Neural progenitor cell (in vitro differentiated cells): ENCODE data around the gene GRIK2. TPM values are rescaled to one million over a fixed set of nuclear protein-coding genes. Genes with fewer than 3 reads are reported as not detected.

Experiments
- DNase-seq: peaks from one replicate; pipeline ENCODE4 v3.0.0-alpha.2; 2016; ENCODE audit warnings: low spot score
- H2AFZ ChIP-seq: fragments of 200-600 bp; sonication (generic); replicated peaks from 2 replicates; pipeline ENCODE4 v1.6.1; 2016; ENCODE audit warnings: antibody characterized with exemption
- H3F3A ChIP-seq: fragments of 200-600 bp; sonication (generic); 2 replicates; pipeline ENCODE4 v1.6.1; 2016; ENCODE audit warnings: antibody characterized with exemption, low read depth
- H3K27ac ChIP-seq: fragments of 200-600 bp; sonication (generic); 2 replicates; pipeline ENCODE4 v1.5.1; 2016; ENCODE audit warnings: mild to moderate bottlenecking
- H3K27me3 ChIP-seq: fragments of 200-600 bp; sonication (generic); 2 replicates; pipeline ENCODE4 v1.6.1; 2016; ENCODE audit warnings: mild to moderate bottlenecking, moderate library complexity
- H3K36me3 ChIP-seq: fragments of 200-600 bp; sonication (generic); 2 replicates; pipeline ENCODE4 v1.5.1; 2016
- H3K4me1 ChIP-seq: fragments of 200-600 bp; sonication (generic); 2 replicates; pipeline ENCODE4 v1.6.1; 2016; ENCODE audit warnings: mixed run types
- H3K4me2 ChIP-seq: fragments of 200-600 bp; sonication (generic); 2 replicates; pipeline ENCODE4 v1.6.1; 2016
- H3K4me3 ChIP-seq: fragments of 200-600 bp; sonication (generic); 2 replicates; pipeline ENCODE4 v1.5.1; 2016
- H3K79me2 ChIP-seq: fragments of 200-600 bp; sonication (generic); 2 replicates; pipeline ENCODE4 v1.6.1; 2016; ENCODE audit warnings: low read depth
- H3K9ac ChIP-seq: fragments of 200-600 bp; sonication (generic); 2 replicates; pipeline ENCODE4 v1.6.1; 2016
- H3K9me3 ChIP-seq: fragments of 200-600 bp; sonication (generic); 2 replicates; pipeline ENCODE4 v1.5.1; 2016; ENCODE audit warnings: low read depth
- H4K20me1 ChIP-seq: fragments of 200-600 bp; sonication (generic); 2 replicates; pipeline ENCODE4 v1.6.1; 2016; ENCODE audit warnings: low read depth
- H3K27ac Mint-ChIP-seq: 3 replicates; pipeline ENCODE4 v1.8.0; 2021; ENCODE audit warnings: mixed read lengths
- H3K27me3 Mint-ChIP-seq: 2 replicates; pipeline ENCODE4 v1.8.0; 2022; ENCODE audit warnings: low read depth, mild to moderate bottlenecking, inconsistent platforms, moderate library complexity, mixed read lengths; ENCODE audit not compliant: insufficient read depth
- H3K36me3 Mint-ChIP-seq: 3 replicates; pipeline ENCODE4 v1.8.0; 2021; ENCODE audit warnings: mixed read lengths
- H3K4me1 Mint-ChIP-seq: 3 replicates; pipeline ENCODE4 v1.8.0; 2021; ENCODE audit warnings: mixed read lengths
- H3K4me3 Mint-ChIP-seq: 3 replicates; pipeline ENCODE4 v1.8.0; 2021; ENCODE audit warnings: mild to moderate bottlenecking, moderate library complexity, mixed read lengths
- H3K9me3 Mint-ChIP-seq: 3 replicates; pipeline ENCODE4 v1.8.0; 2020; ENCODE audit warnings: mixed read lengths
- CTCF ChIP-seq: fragments of 200-600 bp; sonication (generic); IDR thresholded peaks from 2 replicates; pipeline ENCODE4 v1.5.1; 2017; ENCODE audit warnings: antibody characterized with exemption, mild to moderate bottlenecking
- EZH2 ChIP-seq: fragments of 200-600 bp; sonication (generic); IDR thresholded peaks from 2 replicates; pipeline ENCODE4 v1.6.1; 2017; ENCODE audit warnings: antibody characterized with exemption, mild to moderate bottlenecking, moderate library complexity
- EZH2phosphoT487 ChIP-seq: fragments of 200-600 bp; sonication (generic); IDR thresholded peaks from 2 replicates; pipeline ENCODE4 v1.6.1; 2017; ENCODE audit warnings: antibody characterized with exemption
- total RNA-seq: library from RNA; depleted of rRNA; stranded (reverse); fragments of >200 nt; gene quantifications from 2 replicates; pipeline ENCODE4 v1.2.3, GENCODE V29; 2015; ENCODE audit warnings: low replicate concordance

Gene GRIK2
- total RNA-seq, 1 donor from 2014 or later = 0.88 TPM

DNA sequence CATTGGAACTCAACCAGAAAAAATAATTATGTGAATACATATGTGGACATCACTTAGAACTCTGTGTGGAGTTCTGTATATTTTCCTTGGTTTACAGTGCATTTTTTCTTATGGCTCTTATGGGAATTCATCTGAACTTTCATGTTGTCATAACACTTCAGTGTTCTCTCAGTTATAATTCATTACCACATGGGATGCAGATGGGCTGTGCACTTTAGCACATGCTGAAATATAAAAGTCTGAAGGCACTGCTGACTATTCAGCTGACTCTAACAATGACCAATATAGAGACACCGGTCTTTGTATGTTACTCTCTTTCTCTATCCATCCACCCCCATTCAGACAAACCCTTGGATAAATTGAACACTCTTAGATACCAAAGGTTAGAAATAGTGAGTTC lies 29.3 kb downstream of the GRIK2 start:
- Histone ChIP-seq H3K9me3 (no peaks in the 10 kb centered on the region), H3K4me2 (no peak overlapping the region), H3K27me3 (no peaks in the 10 kb centered on the region), H4K20me1 (no peaks in the 10 kb centered on the region), H3K4me3 (no peak overlapping the region), H3K27ac (no peak overlapping the region), H2AFZ (no peak overlapping the region), H3F3A (no peaks in the 10 kb centered on the region), H3K9ac (no peak overlapping the region), H3K79me2 (no peaks in the 10 kb centered on the region), H3K36me3 (no peaks in the 10 kb centered on the region), H3K4me1 (no peaks in the 10 kb centered on the region)
- no peak overlapping the region for H3K4me3 Mint-ChIP-seq
- DNase-seq = no peak
- no peak overlapping the region for H3K27ac Mint-ChIP-seq
- H3K27me3 Mint-ChIP-seq = peaks cover 2% of the 10 kb centered on the region
- no peaks in the 10 kb centered on the region for H3K9me3 Mint-ChIP-seq
- TF ChIP-seq CTCF (no peak), EZH2 (no peak), EZH2phosphoT487 (no peak)
- no peaks in the 10 kb centered on the region for H3K36me3 Mint-ChIP-seq
- peaks cover 2% of the 10 kb centered on the region for H3K4me1 Mint-ChIP-seq

- Histone ChIP-seq H3K27ac (no peak overlapping the region), H3K4me2 (no peak overlapping the region), H3K9ac (no peak overlapping the region), H3K9me3 (no peaks in the 10 kb centered on the region), H3K36me3 (no peaks in the 10 kb centered on the region), H3K79me2 (no peaks in the 10 kb centered on the region), H3K4me3 (no peak overlapping the region), H3K4me1 (no peaks in the 10 kb centered on the region), H3F3A (no peaks in the 10 kb centered on the region), H4K20me1 (no peaks in the 10 kb centered on the region), H3K27me3 (no peaks in the 10 kb centered on the region), H2AFZ (peak overlapping the region; percentile 45)
- no peak for DNase-seq
- Mint-ChIP-seq H3K4me1 (no peaks in the 10 kb centered on the region), H3K27me3 (no peaks in the 10 kb centered on the region), H3K36me3 (no peaks in the 10 kb centered on the region), H3K4me3 (no peak overlapping the region), H3K27ac (no peak overlapping the region), H3K9me3 (no peaks in the 10 kb centered on the region)
- TF ChIP-seq EZH2phosphoT487 = no peak
- TF ChIP-seq EZH2 = no peak
- no peak for TF ChIP-seq CTCF
Measured at GRCh38 chr6:101429270-101429669, 35.8 kb downstream of the GRIK2 start.

GRCh38 chr6:101429845-101430244 lies 36.3 kb downstream of the GRIK2 start:
- H3K27me3 ChIP-seq = no peaks in the 10 kb centered on the region
- no peak for DNase-seq
- no peaks in the 10 kb centered on the region for H3K79me2 ChIP-seq
- no peaks in the 10 kb centered on the region for H4K20me1 ChIP-seq
- no peak overlapping the region for H3K27ac ChIP-seq
- no peaks in the 10 kb centered on the region for H3K9me3 ChIP-seq
- H2AFZ ChIP-seq = peak overlapping the region; percentile 23
- H3K36me3 Mint-ChIP-seq = no peaks in the 10 kb centered on the region
- TF ChIP-seq CTCF (no peak), EZH2 (no peak), EZH2phosphoT487 (no peak)
- H3K4me2 ChIP-seq = no peak overlapping the region
- no peaks in the 10 kb centered on the region for H3K27me3 Mint-ChIP-seq
- no peak overlapping the region for H3K9ac ChIP-seq
- no peaks in the 10 kb centered on the region for H3K9me3 Mint-ChIP-seq
- no peak overlapping the region for H3K4me3 Mint-ChIP-seq
- no peak overlapping the region for H3K27ac Mint-ChIP-seq
- H3F3A ChIP-seq = no peaks in the 10 kb centered on the region
- H3K36me3 ChIP-seq = no peaks in the 10 kb centered on the region
- H3K4me1 ChIP-seq = no peaks in the 10 kb centered on the region
- H3K4me1 Mint-ChIP-seq = peaks cover 3% of the 10 kb centered on the region
- H3K4me3 ChIP-seq = no peak overlapping the region

DNA sequence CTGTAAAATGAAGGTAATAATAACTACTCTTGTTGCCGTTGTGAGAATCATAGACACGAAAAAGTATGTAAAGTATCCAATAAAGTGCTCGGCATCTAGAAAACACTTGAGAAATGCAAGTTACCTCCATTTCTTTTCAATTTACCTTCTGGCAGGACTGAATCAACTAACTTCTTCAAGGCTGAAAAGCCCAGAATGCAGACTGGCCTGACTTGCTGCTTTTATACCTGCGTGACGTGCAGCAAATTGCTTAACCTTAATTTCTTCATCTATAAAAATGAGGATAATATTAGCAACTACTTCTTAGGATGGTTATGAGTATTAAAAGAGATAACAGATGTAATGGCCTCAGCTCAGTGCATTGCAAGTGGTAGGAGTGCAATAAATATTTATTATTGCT lies 39.6 kb downstream of the GRIK2 start:
- no peak overlapping the region for H3K27ac Mint-ChIP-seq
- DNase-seq = no peak
- Histone ChIP-seq H3K27me3 (no peaks in the 10 kb centered on the region), H3K4me1 (no peaks in the 10 kb centered on the region), H4K20me1 (no peaks in the 10 kb centered on the region), H3K4me3 (no peak overlapping the region), H3K9me3 (no peaks in the 10 kb centered on the region), H3K9ac (no peak overlapping the region), H2AFZ (no peak overlapping the region), H3K4me2 (no peak overlapping the region), H3K27ac (no peak overlapping the region), H3K79me2 (no peaks in the 10 kb centered on the region), H3K36me3 (no peaks in the 10 kb centered on the region), H3F3A (no peaks in the 10 kb centered on the region)
- H3K4me1 Mint-ChIP-seq = peaks cover 12% of the 10 kb centered on the region
- no peak overlapping the region for H3K4me3 Mint-ChIP-seq
- no peak for TF ChIP-seq CTCF
- no peak for TF ChIP-seq EZH2
- TF ChIP-seq EZH2phosphoT487 = no peak
- no peaks in the 10 kb centered on the region for H3K9me3 Mint-ChIP-seq
- no peaks in the 10 kb centered on the region for H3K36me3 Mint-ChIP-seq
- H3K27me3 Mint-ChIP-seq = no peaks in the 10 kb centered on the region
